ENCODE results near the gene TLX2. TPM values are rescaled to one million over a fixed set of nuclear protein-coding genes. Genes with fewer than 3 reads are reported as not detected.

The TLX2 gene
- total and polyA plus RNA-seq, 2 of the 13 experiments (the other 11 are each of a cell fraction or from before 2014, with no cell fraction given), result 0.05 to 0.20 TPM

GRCh38 chr2:74502720-74503505, 11.3 kb upstream of the TLX2 start (continued):
- TF ChIP-seq NR2F1 (CRISPR knock-in tag; IDR thresholded peaks at IDR 0.05) (no peak), KMT2A (CRISPR knock-in tag; IDR thresholded peaks at IDR 0.05) (peak; percentile 60), MTA3 (CRISPR knock-in tag; IDR thresholded peaks at IDR 0.05) (no peak), MTERF4 (CRISPR knock-in tag; IDR thresholded peaks at IDR 0.05) (peak; percentile 95), SAP130 (CRISPR knock-in tag; IDR thresholded peaks at IDR 0.05; ENCODE audit: low read depth) (peak; percentile 34), PLSCR1 (CRISPR knock-in tag; IDR thresholded peaks at IDR 0.05; ENCODE audit: borderline replicate concordance) (no peak), NFIB (CRISPR knock-in tag; IDR thresholded peaks at IDR 0.05; ENCODE audit: borderline replicate concordance) (no peak; the same call in none of the 2 replicates), ZNF12 (CRISPR knock-in tag; IDR thresholded peaks at IDR 0.05) (no peak), FOXP4 (CRISPR knock-in tag; IDR thresholded peaks at IDR 0.05) (no peak), CEBPZ (IDR thresholded peaks at IDR 0.05; ENCODE audit: low read length) (no peak), AHDC1 (CRISPR knock-in tag; IDR thresholded peaks at IDR 0.05; ENCODE audit: borderline replicate concordance) (peak; percentile 67; the same call in 1 of the 2 replicates), ZMYM2 (CRISPR knock-in tag; IDR thresholded peaks at IDR 0.05) (peak; percentile 87; the same call in 1 of the 2 replicates), MXD1 (CRISPR knock-in tag; IDR thresholded peaks at IDR 0.05) (peak; percentile 69), ZNF496 (CRISPR knock-in tag; IDR thresholded peaks at IDR 0.05; ENCODE audit: insufficient replicate concordance) (no peak)

All from HepG2 (cell line).